ENCODE results near the gene OSCP1. TPM values are rescaled to one million over a fixed set of nuclear protein-coding genes. Genes with fewer than 3 reads are reported as not detected.

The OSCP1 gene
- total and polyA plus RNA-seq, 2 experiments from 2014 or later: 2.2 to 2.6 TPM

DNA sequence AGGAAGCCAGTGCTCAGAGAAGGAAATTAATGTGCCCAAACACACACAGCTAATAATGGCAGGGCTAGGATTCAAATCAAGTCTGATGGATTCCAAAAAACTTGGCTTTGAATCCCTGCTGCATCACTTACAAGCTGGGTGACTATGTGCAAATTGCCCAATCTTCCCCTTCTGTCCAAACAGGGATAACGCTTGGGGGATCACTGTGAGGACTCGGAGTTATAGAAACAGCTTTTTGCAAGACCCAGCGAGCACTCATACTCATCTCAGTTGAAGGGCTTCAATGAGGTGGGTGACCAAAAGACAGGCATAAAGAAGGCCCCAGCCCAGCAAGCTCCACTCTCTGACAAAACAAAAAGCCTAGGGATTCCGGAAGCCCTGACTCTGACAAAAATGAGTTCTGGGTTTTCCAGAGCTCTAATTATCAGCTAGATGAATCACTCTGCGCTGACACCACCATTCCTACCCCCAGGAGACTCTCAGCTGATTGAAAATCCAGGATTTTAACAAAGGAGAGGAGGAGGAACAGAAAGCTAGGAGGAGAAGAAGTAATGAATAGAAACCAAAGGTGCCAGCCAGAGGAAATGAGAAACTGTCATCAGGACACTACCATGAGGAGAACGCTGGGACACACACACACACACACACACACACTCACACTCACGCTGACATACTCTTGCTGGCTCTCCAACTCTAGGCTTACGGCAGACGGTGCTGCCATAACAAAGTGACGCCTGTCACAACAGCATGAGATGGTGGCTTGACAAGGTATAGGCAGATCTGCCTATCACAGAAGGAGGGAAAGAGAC lies 62.9 kb downstream of the OSCP1 start (continued):
- TF ChIP-seq, protein P1, sequence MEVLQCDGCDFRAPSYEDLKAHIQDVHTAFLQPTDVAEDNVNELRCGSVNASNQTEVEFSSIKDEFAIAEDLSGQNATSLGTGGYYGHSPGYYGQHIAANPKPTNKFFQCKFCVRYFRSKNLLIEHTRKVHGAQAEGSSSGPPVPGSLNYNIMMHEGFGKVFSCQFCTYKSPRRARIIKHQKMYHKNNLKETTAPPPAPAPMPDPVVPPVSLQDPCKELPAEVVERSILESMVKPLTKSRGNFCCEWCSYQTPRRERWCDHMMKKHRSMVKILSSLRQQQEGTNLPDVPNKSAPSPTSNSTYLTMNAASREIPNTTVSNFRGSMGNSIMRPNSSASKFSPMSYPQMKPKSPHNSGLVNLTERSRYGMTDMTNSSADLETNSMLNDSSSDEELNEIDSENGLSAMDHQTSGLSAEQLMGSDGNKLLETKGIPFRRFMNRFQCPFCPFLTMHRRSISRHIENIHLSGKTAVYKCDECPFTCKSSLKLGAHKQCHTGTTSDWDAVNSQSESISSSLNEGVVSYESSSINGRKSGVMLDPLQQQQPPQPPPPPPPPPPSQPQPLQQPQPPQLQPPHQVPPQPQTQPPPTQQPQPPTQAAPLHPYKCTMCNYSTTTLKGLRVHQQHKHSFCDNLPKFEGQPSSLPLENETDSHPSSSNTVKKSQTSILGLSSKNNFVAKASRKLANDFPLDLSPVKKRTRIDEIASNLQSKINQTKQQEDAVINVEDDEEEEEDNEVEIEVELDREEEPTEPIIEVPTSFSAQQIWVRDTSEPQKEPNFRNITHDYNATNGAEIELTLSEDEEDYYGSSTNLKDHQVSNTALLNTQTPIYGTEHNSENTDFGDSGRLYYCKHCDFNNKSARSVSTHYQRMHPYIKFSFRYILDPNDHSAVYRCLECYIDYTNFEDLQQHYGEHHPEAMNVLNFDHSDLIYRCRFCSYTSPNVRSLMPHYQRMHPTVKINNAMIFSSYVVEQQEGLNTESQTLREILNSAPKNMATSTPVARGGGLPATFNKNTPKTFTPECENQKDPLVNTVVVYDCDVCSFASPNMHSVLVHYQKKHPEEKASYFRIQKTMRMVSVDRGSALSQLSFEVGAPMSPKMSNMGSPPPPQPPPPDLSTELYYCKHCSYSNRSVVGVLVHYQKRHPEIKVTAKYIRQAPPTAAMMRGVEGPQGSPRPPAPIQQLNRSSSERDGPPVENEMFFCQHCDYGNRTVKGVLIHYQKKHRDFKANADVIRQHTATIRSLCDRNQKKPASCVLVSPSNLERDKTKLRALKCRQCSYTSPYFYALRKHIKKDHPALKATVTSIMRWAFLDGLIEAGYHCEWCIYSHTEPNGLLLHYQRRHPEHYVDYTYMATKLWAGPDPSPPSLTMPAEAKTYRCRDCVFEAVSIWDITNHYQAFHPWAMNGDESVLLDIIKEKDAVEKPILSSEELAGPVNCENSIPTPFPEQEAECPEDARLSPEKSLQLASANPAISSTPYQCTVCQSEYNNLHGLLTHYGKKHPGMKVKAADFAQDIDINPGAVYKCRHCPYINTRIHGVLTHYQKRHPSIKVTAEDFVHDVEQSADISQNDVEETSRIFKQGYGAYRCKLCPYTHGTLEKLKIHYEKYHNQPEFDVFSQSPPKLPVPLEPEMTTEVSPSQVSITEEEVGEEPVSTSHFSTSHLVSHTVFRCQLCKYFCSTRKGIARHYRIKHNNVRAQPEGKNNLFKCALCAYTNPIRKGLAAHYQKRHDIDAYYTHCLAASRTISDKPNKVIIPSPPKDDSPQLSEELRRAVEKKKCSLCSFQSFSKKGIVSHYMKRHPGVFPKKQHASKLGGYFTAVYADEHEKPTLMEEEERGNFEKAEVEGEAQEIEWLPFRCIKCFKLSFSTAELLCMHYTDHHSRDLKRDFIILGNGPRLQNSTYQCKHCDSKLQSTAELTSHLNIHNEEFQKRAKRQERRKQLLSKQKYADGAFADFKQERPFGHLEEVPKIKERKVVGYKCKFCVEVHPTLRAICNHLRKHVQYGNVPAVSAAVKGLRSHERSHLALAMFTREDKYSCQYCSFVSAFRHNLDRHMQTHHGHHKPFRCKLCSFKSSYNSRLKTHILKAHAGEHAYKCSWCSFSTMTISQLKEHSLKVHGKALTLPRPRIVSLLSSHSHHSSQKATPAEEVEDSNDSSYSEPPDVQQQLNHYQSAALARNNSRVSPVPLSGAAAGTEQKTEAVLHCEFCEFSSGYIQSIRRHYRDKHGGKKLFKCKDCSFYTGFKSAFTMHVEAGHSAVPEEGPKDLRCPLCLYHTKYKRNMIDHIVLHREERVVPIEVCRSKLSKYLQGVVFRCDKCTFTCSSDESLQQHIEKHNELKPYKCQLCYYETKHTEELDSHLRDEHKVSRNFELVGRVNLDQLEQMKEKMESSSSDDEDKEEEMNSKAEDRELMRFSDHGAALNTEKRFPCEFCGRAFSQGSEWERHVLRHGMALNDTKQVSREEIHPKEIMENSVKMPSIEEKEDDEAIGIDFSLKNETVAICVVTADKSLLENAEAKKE (CRISPR knock-in tag; IDR thresholded peaks at IDR 0.05): no peak
- TF ChIP-seq POLR2AphosphoS5 (IDR thresholded peaks at IDR 0.05; ENCODE audit: low read depth) (no peak), CREB1 (CRISPR knock-in tag; IDR thresholded peaks at IDR 0.05; ENCODE audit: low read depth) (no peak), NANOG (IDR thresholded peaks at IDR 0.05; ENCODE audit: borderline replicate concordance) (no peak), EZH2phosphoT487 (IDR thresholded peaks at IDR 0.05; ENCODE audit: unreplicated experiment) (no peak), ZNF114 (CRISPR knock-in tag; IDR thresholded peaks at IDR 0.05) (no peak), EZH2 (IDR thresholded peaks at IDR 0.05; ENCODE audit: low read depth, unreplicated experiment) (no peak), STAT1 (IDR thresholded peaks at IDR 0.05; ENCODE audit: unreplicated experiment) (no peak), ZNF331 (CRISPR knock-in tag; IDR thresholded peaks at IDR 0.05; ENCODE audit: low read depth) (no peak), JUNB (IDR thresholded peaks at IDR 0.05; ENCODE audit: unreplicated experiment) (no peak)
- TF ChIP-seq, protein P2, sequence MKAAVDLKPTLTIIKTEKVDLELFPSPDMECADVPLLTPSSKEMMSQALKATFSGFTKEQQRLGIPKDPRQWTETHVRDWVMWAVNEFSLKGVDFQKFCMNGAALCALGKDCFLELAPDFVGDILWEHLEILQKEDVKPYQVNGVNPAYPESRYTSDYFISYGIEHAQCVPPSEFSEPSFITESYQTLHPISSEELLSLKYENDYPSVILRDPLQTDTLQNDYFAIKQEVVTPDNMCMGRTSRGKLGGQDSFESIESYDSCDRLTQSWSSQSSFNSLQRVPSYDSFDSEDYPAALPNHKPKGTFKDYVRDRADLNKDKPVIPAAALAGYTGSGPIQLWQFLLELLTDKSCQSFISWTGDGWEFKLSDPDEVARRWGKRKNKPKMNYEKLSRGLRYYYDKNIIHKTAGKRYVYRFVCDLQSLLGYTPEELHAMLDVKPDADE (IDR thresholded peaks at IDR 0.05): no peak
